GM10266 (cell line): ENCODE results near the gene WBP1L.

ENCODE experiments used
- DNase-seq: peaks from one replicate; pipeline ENCODE4 v3.0.0; 2012; ENCODE audit errors: extremely low spot score
- TF ChIP-seq, protein P1 (sequence below): IDR thresholded peaks from 2 replicates; pipeline ENCODE4 v1.5.1; 2012; ENCODE audit warnings: mild to moderate bottlenecking, low read depth; ENCODE audit not compliant: control insufficient read depth, insufficient read depth; ENCODE audit errors: missing control alignments

The WBP1L gene

DNA sequence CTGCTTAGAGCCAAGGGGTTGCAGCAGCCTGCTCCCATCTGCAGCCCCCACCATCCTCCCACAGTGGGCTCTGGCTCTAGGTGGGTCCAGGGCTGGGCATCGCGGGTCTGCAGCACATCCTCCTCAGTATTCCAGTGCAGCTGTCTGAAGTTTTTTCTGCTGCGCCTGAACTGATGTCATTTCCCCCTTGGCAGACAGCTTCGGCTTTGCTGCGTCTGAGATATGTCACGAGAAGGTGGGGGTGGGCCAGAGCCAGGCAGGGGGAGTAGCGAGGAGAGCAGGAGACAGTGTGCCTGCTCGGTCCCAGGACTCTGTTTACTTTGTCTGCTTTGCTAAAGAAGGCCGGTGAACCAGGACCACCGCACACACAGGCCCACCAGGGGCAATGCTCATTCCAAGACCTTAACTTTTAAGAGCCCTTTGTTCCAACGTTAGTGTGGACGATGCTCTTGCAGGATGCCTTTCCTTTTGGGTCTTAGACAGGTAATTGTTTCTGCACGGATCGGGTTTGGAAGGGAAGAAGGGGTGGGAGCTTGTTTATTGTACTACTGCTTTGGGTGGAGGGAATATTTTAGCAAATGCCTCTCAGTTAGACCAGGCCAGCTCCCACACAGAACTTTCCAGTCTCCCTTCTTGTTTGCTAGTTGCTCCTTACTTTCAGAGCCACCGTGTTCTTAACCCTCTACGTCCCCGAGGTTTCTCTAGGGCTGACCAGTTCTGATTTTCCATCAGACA lies 32.4 kb downstream of the WBP1L start:
- DNase-seq: no peak
- TF ChIP-seq, protein P1, sequence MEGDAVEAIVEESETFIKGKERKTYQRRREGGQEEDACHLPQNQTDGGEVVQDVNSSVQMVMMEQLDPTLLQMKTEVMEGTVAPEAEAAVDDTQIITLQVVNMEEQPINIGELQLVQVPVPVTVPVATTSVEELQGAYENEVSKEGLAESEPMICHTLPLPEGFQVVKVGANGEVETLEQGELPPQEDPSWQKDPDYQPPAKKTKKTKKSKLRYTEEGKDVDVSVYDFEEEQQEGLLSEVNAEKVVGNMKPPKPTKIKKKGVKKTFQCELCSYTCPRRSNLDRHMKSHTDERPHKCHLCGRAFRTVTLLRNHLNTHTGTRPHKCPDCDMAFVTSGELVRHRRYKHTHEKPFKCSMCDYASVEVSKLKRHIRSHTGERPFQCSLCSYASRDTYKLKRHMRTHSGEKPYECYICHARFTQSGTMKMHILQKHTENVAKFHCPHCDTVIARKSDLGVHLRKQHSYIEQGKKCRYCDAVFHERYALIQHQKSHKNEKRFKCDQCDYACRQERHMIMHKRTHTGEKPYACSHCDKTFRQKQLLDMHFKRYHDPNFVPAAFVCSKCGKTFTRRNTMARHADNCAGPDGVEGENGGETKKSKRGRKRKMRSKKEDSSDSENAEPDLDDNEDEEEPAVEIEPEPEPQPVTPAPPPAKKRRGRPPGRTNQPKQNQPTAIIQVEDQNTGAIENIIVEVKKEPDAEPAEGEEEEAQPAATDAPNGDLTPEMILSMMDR: no peak

DNA sequence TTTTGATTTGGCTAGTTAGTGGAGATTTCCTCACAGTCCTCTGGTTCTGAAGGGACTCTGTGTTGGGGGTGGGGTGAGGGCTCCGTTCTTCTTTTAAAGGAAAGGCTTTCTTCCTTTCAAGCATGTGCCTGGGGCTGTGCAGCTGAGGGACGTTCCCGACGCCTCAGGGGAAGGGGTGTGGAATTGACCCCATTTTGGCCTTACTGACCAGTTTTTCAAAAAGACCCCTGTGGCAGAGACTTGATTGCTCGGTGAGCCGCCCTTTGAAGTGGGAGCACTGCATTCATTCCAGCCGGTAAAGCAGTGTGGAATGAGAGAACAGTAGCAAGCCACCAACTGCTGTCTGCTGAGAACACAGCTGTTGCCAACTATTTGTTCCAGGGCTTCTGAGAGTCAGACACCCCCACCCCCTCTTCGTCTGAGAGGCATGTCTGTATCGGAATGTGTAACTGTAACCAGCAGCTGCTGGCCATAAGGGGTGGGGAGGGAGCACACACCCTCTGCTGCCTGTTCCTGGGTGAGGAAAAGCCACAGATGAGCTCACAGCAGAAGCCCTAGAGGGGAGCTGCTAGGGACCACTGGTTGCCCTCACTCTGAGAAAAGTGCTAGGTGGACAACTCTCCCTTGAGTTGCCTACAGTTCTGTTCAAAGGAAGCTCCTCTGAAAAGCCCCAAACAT lies 33.2 kb downstream of the WBP1L start:
- DNase-seq: no peak
- TF ChIP-seq, protein P1: no peak

DNA sequence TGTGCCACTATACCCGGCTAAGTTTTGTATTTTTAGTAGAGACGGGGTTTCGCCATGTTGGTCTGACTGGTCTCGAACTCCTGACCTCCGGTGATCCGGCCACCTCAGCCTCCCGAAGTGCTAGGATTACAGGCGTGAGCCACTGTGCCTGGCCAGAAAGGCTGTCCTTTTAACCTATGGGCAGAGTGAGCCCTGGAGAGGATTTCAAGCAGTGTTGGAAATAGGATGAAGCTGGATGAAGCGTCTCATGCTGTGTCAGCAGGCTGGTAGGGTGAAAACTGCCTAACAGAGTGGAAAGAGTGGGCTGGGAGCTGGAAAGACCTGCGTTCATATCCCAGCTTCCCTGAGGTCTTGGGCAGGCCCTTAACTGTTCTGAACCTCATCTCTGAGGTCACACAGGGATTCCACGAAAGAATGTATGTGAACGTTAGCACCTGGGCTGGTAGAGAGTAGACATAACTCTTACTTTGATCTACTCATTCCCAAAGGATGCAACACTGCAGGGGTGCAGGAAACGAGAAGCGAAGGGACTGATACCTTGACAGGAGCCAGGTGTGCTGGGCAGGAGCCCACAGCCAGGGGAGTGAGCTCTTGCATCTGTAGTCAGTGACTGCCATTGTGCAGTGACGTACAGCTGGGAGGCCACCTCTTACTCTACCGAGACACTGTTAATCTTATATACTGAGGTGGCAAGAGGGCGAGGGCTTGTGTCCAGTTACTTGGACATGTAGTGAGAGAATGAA lies 34.1 kb downstream of the WBP1L start:
- no peak for DNase-seq
- TF ChIP-seq, protein P1: no peak

DNA sequence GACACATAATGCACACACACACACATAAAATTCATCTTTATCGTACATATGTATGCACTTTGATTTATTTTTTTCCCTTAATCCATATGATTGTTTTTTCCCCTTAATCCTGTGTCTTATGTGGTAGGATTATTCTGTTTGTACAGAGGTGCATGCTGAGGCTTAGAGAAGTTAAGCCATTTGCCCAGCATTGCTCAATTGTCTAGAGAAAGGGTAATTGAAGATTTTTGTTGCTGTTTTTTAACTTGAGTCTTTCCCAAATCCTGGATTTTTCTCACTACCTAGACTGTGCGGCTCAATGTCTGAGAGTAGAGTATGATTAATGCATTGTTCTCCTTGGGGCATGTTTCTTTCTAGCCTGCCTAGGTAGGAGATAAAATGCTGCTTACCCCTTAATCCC lies 35.0 kb downstream of the WBP1L start:
- DNase-seq: no peak
- TF ChIP-seq, protein P1: no peak

DNA sequence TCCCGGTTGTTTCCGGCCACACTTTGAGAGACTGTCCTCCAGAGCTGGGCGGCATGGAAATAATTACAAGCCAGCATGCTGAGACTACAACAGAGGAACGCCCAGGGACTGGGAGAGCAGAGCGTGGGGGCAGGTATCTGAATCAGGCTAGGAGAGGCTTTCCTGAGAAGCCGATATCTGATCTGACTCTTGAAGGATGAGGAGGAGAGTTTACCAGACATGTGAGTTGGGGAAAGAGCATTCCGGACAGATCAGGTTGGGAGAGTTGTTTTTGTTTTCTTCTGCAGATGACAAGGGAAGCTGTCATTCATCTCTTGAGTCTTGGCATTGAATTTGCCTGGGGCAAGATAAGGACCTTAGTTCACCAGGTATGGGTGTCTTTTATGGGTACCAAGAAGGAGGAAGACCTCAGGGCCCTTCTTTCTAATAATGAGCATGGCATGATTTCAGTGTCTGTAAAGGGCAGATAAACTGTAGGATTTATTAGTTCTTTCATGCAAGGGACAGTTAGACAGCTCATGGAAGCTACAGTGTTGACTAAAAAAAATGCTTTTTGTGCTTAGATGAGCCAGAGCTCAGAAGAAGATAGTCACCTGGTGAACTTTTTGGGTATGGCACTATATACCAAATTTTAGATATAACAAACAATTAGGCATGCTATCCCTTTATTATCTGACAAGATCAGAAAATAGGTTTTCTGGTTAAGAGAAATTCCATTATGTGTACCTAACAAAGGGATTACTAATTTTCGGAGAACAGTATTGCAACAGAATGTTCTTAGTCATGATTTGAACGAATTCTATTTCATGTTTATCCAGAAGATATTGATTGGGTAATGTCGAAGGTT lies 36.2 kb downstream of the WBP1L start:
- no peak for DNase-seq
- TF ChIP-seq, protein P1: no peak

DNA sequence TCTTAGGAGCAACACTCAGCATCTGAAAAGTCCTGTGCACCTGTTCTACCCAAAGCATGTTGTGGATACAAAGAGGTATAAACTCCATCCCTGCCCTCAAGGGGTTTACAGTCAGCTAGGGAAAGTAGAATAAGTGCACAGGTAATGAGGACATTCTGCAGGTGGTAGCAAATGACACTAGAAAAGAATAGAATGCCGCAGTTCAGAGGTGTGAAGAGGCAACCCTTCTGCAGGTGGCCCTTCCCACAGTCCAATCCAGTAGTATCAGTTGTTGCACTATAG lies 36.7 kb downstream of the WBP1L start:
- TF ChIP-seq, protein P1: no peak
- DNase-seq: no peak
